ENCODE results near the gene ZNF384.

ZNF384 gene

GRCh38 chr12:6698352-6699046, 9.3 kb upstream of the ZNF384 start:
- no peak for DNase-seq

- peak; percentile 66 for DNase-seq
These were observed 8.6 kb upstream of the ZNF384 start for GRCh38 chr12:6697584-6698351.

- no peak for DNase-seq
These were observed 7.8 kb upstream of the ZNF384 start for GRCh38 chr12:6696690-6697583.

- no peak for DNase-seq
These were observed 6.3 kb upstream of the ZNF384 start for GRCh38 chr12:6695313-6696045.

- DNase-seq: no peak
These were observed 5.5 kb upstream of the ZNF384 start for GRCh38 chr12:6694701-6695100.

GRCh38 chr12:6693832-6694355, 4.7 kb upstream of the ZNF384 start:
- DNase-seq: no peak

GRCh38 chr12:6692888-6693287, 3.7 kb upstream of the ZNF384 start:
- DNase-seq: no peak

GRCh38 chr12:6691473-6691872, 2.3 kb upstream of the ZNF384 start:
- DNase-seq: no peak

- no peak for DNase-seq
These were observed 604 bp downstream of the ZNF384 start for GRCh38 chr12:6688543-6688998.

- no peak for DNase-seq
These were observed 3.4 kb downstream of the ZNF384 start for GRCh38 chr12:6685814-6686213.

GRCh38 chr12:6684609-6685008, 4.6 kb downstream of the ZNF384 start:
- peak; percentile 33 for DNase-seq

- no peak for DNase-seq
These were observed 12.2 kb downstream of the ZNF384 start for GRCh38 chr12:6676962-6677361.

- DNase-seq: no peak
These were observed 17.0 kb downstream of the ZNF384 start for GRCh38 chr12:6672143-6672542.

- no peak for DNase-seq
These were observed 21.5 kb downstream of the ZNF384 start for GRCh38 chr12:6667559-6668210.

GRCh38 chr12:6666211-6666610, 23.0 kb downstream of the ZNF384 start:
- no peak for DNase-seq

GRCh38 chr12:6664902-6665301, 24.3 kb downstream of the ZNF384 start:
- peak; percentile 25 for DNase-seq

- peak; percentile 100 for DNase-seq
These were observed 26.1 kb downstream of the ZNF384 start, which contains the start of gene ING4 for GRCh38 chr12:6662906-6663742. ING4 (minus strand) TSS chr12:6663119; CDS start chr12:6663101, 18 bp downstream.

GRCh38 chr12:6662602-6662905, 26.6 kb downstream of the ZNF384 start:
- DNase-seq: no peak

GRCh38 chr12:6653987-6654386, 35.2 kb downstream of the ZNF384 start:
- no peak for DNase-seq

GRCh38 chr12:6653342-6653741, 35.8 kb downstream of the ZNF384 start:
- no peak for DNase-seq

- no peak for DNase-seq
These were observed 36.8 kb downstream of the ZNF384 start for GRCh38 chr12:6652391-6652790.
